Activated T-helper 1 cell treated with anti-CD3 and anti-CD28 coated beads, Interleukin-12 subunit alpha, Interleukin-12 subunit beta, Interleukin-2, Interleukin-4 antibody, amounts not matched to agents 30 ng/mL and 10 ng/mL and 1 ng/mL, durations not matched to agents 14 hours and 24 hours and 36 hours (primary cell): ENCODE results near the gene PPP1R12B. TPM values are rescaled to one million over a fixed set of nuclear protein-coding genes. Genes with fewer than 3 reads are reported as not detected.

Experiments used
- DNase-seq: peaks from one replicate; pipeline ENCODE4 v3.0.0; 2021; ENCODE audit warnings: low spot score
- H3K27ac Mint-ChIP-seq: one replicate; pipeline ENCODE4 v1.8.0; 2021; ENCODE audit warnings: mild to moderate bottlenecking, mixed read lengths
- H3K27me3 Mint-ChIP-seq: one replicate; pipeline ENCODE4 v1.8.0; 2022; ENCODE audit warnings: mild to moderate bottlenecking, moderate library complexity, mixed read lengths; ENCODE audit not compliant: insufficient read depth
- H3K36me3 Mint-ChIP-seq: one replicate; pipeline ENCODE4 v1.8.0; 2021; ENCODE audit warnings: low read depth, mixed read lengths
- H3K4me1 Mint-ChIP-seq: one replicate; pipeline ENCODE4 v1.8.0; 2021; ENCODE audit warnings: low read depth, mixed read lengths
- H3K4me3 Mint-ChIP-seq: one replicate; pipeline ENCODE4 v1.8.0; 2021; ENCODE audit warnings: mild to moderate bottlenecking, moderate library complexity, mixed read lengths
- H3K9me3 Mint-ChIP-seq: one replicate; pipeline ENCODE4 v1.8.0; 2021; ENCODE audit warnings: mixed read lengths
- intact Hi-C: fragments of 100-400 bp; cut with micrococcal nuclease; formaldehyde crosslinking; loops from one replicate; pipeline ENCODE4 v1.15.1; 2024
- total RNA-seq: library from RNA; stranded (reverse); gene quantifications from 2 replicates; pipeline ENCODE4 v1.2.3, GENCODE V29; 2022

PPP1R12B gene
- total RNA-seq, 1 donor from 2014 or later = 11.1 TPM

- no peaks in the 10 kb centered on the region for H3K36me3 Mint-ChIP-seq
Measured at GRCh38 chr1:202587859-202588485, 239.5 kb downstream of the PPP1R12B start.

GRCh38 chr1:202588503-202589189, 240.1 kb downstream of the PPP1R12B start:
- Mint-ChIP-seq H3K4me3 (no peak overlapping the region), H3K36me3 (no peaks in the 10 kb centered on the region), H3K27ac (no peak overlapping the region), H3K4me1 (peaks cover 9% of the 10 kb centered on the region), H3K9me3 (no peaks in the 10 kb centered on the region), H3K27me3 (peaks cover 1% of the 10 kb centered on the region)
- no peak for DNase-seq
- intact Hi-C loops = no loop called here

More at GRCh38 chr1:202587859-202588485, 239.5 kb downstream of the PPP1R12B start:
- peaks cover 1% of the 10 kb centered on the region for H3K27me3 Mint-ChIP-seq
- no peak overlapping the region for H3K4me3 Mint-ChIP-seq
- H3K4me1 Mint-ChIP-seq = peaks cover 9% of the 10 kb centered on the region
- no peaks in the 10 kb centered on the region for H3K9me3 Mint-ChIP-seq
- no peak for DNase-seq
- H3K27ac Mint-ChIP-seq = no peak overlapping the region
- intact Hi-C loops = no loop called here

GRCh38 chr1:202589190-202589930, 240.9 kb downstream of the PPP1R12B start:
- Mint-ChIP-seq H3K4me3 (no peak overlapping the region), H3K9me3 (no peaks in the 10 kb centered on the region), H3K27me3 (peaks cover 1% of the 10 kb centered on the region), H3K4me1 (peaks cover 9% of the 10 kb centered on the region), H3K27ac (no peak overlapping the region), H3K36me3 (no peaks in the 10 kb centered on the region)
- intact Hi-C loops = no loop called here
- DNase-seq = no peak

- no peaks in the 10 kb centered on the region for H3K9me3 Mint-ChIP-seq
- no peak for DNase-seq
- H3K4me3 Mint-ChIP-seq = no peak overlapping the region
- H3K36me3 Mint-ChIP-seq = no peaks in the 10 kb centered on the region
- peaks cover 9% of the 10 kb centered on the region for H3K4me1 Mint-ChIP-seq
- H3K27ac Mint-ChIP-seq = no peak overlapping the region
- intact Hi-C loops = no loop called here
- peaks cover 1% of the 10 kb centered on the region for H3K27me3 Mint-ChIP-seq
Measured at GRCh38 chr1:202590126-202590525, 241.6 kb downstream of the PPP1R12B start.

- Mint-ChIP-seq H3K4me3 (no peak overlapping the region), H3K36me3 (no peaks in the 10 kb centered on the region), H3K4me1 (peaks cover 7% of the 10 kb centered on the region), H3K9me3 (no peaks in the 10 kb centered on the region), H3K27me3 (peaks cover 1% of the 10 kb centered on the region), H3K27ac (no peak overlapping the region)
- intact Hi-C loops = no loop called here
- DNase-seq = no peak
Measured at GRCh38 chr1:202590975-202591411, 242.5 kb downstream of the PPP1R12B start.

- DNase-seq = no peak
- Mint-ChIP-seq H3K9me3 (no peaks in the 10 kb centered on the region), H3K27me3 (no peaks in the 10 kb centered on the region), H3K4me1 (peaks cover 2% of the 10 kb centered on the region), H3K27ac (no peak overlapping the region), H3K4me3 (no peak overlapping the region), H3K36me3 (no peaks in the 10 kb centered on the region)
- intact Hi-C loops = no loop called here
Measured at GRCh38 chr1:202591515-202591914, 243.0 kb downstream of the PPP1R12B start.

GRCh38 chr1:202592146-202592545, 243.6 kb downstream of the PPP1R12B start:
- intact Hi-C loops = no loop called here
- DNase-seq = no peak
- Mint-ChIP-seq H3K9me3 (no peaks in the 10 kb centered on the region), H3K4me1 (no peaks in the 10 kb centered on the region), H3K4me3 (no peak overlapping the region), H3K36me3 (no peaks in the 10 kb centered on the region), H3K27me3 (no peaks in the 10 kb centered on the region), H3K27ac (no peak overlapping the region)

GRCh38 chr1:202593845-202594244, 245.3 kb downstream of the PPP1R12B start:
- H3K27me3 Mint-ChIP-seq = peaks cover 3% of the 10 kb centered on the region
- H3K4me1 Mint-ChIP-seq = no peaks in the 10 kb centered on the region
- no peaks in the 10 kb centered on the region for H3K36me3 Mint-ChIP-seq
- H3K9me3 Mint-ChIP-seq = no peaks in the 10 kb centered on the region
- H3K4me3 Mint-ChIP-seq = no peak overlapping the region
- no peak overlapping the region for H3K27ac Mint-ChIP-seq
- no peak for DNase-seq
- intact Hi-C loops = no loop called here

- Mint-ChIP-seq H3K27ac (no peak overlapping the region), H3K4me1 (no peaks in the 10 kb centered on the region), H3K9me3 (no peaks in the 10 kb centered on the region), H3K36me3 (no peaks in the 10 kb centered on the region), H3K27me3 (peaks cover 3% of the 10 kb centered on the region), H3K4me3 (no peak overlapping the region)
- no peak for DNase-seq
- intact Hi-C loops = no loop called here
Measured at GRCh38 chr1:202596638-202597037, 248.1 kb downstream of the PPP1R12B start.

- Mint-ChIP-seq H3K9me3 (no peaks in the 10 kb centered on the region), H3K4me1 (no peaks in the 10 kb centered on the region), H3K4me3 (no peak overlapping the region), H3K27ac (no peak overlapping the region), H3K36me3 (no peaks in the 10 kb centered on the region), H3K27me3 (peaks cover 3% of the 10 kb centered on the region)
- no peak for DNase-seq
- intact Hi-C loops = no loop called here
Measured at GRCh38 chr1:202597090-202597761, 248.7 kb downstream of the PPP1R12B start.

GRCh38 chr1:202599669-202600431, 251.4 kb downstream of the PPP1R12B start:
- DNase-seq = no peak
- Mint-ChIP-seq H3K36me3 (no peaks in the 10 kb centered on the region), H3K9me3 (no peaks in the 10 kb centered on the region), H3K4me3 (no peak overlapping the region), H3K27me3 (peaks cover 5% of the 10 kb centered on the region), H3K4me1 (no peaks in the 10 kb centered on the region), H3K27ac (no peak overlapping the region)
- intact Hi-C loops = loop anchor here (1.0 kb wide), 1 partner anchor 99 kb away; no protein-coding TSS in a partner anchor

- intact Hi-C loops = loop anchor here (1.0 kb wide), 1 partner anchor 99 kb away; no protein-coding TSS in a partner anchor
- H3K36me3 Mint-ChIP-seq = no peaks in the 10 kb centered on the region
Measured at GRCh38 chr1:202600432-202601041, 252.0 kb downstream of the PPP1R12B start.

More at GRCh38 chr1:202600432-202601041, 252.0 kb downstream of the PPP1R12B start:
- Mint-ChIP-seq H3K9me3 (no peaks in the 10 kb centered on the region), H3K4me1 (no peaks in the 10 kb centered on the region), H3K27ac (no peak overlapping the region), H3K4me3 (no peak overlapping the region), H3K27me3 (peaks cover 5% of the 10 kb centered on the region)
- no peak for DNase-seq
